Liver (tissue), 9 donors: ENCODE data around the gene ETS2. TPM values are rescaled to one million over a fixed set of nuclear protein-coding genes. Genes with fewer than 3 reads are reported as not detected.

ENCODE experiments used
- DNase-seq: peaks from one replicate; pipeline ENCODE4 v3.0.0-alpha.2; 2017; ENCODE audit warnings: low spot score
- H3K27ac ChIP-seq, 2 donors: one replicate each; pipeline ENCODE4 v1.7.0; 2013; ENCODE audit warnings: inconsistent platforms in 2 of 2, low read length in 2 of 2, control low read depth in 1 of 2, low read depth in 1 of 2, mild to moderate bottlenecking in 1 of 2
- H3K27me3 ChIP-seq, 4 donors: one replicate each; pipeline versions ENCODE4 v1.6.1 to v1.7.0; 2013; ENCODE audit warnings: low read length in 3 of 4, inconsistent platforms in 1 of 4, mild to moderate bottlenecking in 1 of 4, moderate library complexity in 1 of 4; ENCODE audit not compliant: control insufficient read depth in 4 of 4, insufficient read depth in 4 of 4
- H3K36me3 ChIP-seq, 4 donors: one replicate each; pipeline versions ENCODE4 v1.6.1 to v1.7.0; 2013; ENCODE audit warnings: low read length in 3 of 4, mild to moderate bottlenecking in 3 of 4, low read depth in 1 of 4, moderate library complexity in 1 of 4; ENCODE audit not compliant: control insufficient read depth in 4 of 4, insufficient read depth in 3 of 4
- H3K4me1 ChIP-seq, 4 donors: one replicate each; pipeline versions ENCODE4 v1.6.1 to v1.7.0; 2013; ENCODE audit warnings: low read length in 3 of 4, mild to moderate bottlenecking in 3 of 4, moderate library complexity in 1 of 4; ENCODE audit not compliant: control insufficient read depth in 4 of 4, insufficient read depth in 4 of 4
- H3K4me3 ChIP-seq, 3 donors: one replicate each; pipeline versions ENCODE4 v1.6.1 to v1.7.0; 2013; ENCODE audit warnings: low read length in 3 of 3, control low read depth in 1 of 3, low read depth in 1 of 3, mild to moderate bottlenecking in 1 of 3
- H3K9ac ChIP-seq, 2 donors: one replicate each; pipeline ENCODE4 v1.7.0; 2013; ENCODE audit warnings: low read length in 2 of 2, mild to moderate bottlenecking in 2 of 2, moderate library complexity in 2 of 2, control low read depth in 1 of 2, low read depth in 1 of 2
- H3K9me3 ChIP-seq, 4 donors: one replicate each; pipeline versions ENCODE4 v1.6.1 to v1.7.0; 2013; ENCODE audit warnings: low read length in 3 of 4; ENCODE audit not compliant: control insufficient read depth in 4 of 4
- ATF3 ChIP-seq: IDR thresholded peaks from 2 replicates; pipeline ENCODE4 v1.6.1; 2016; ENCODE audit warnings: antibody characterized with exemption
- CTCF ChIP-seq: fragments of 150-350 bp; IDR thresholded peaks from 2 replicates; pipeline ENCODE4 v1.5.1; 2017; ENCODE audit warnings: improper control_type of control experiment, low read depth, low read length; ENCODE audit not compliant: missing input control
- EGR1 ChIP-seq, 2 donors: IDR thresholded peaks; 2 replicates each; pipeline ENCODE4 v1.6.1; 2016 to 2018; ENCODE audit warnings: antibody characterized with exemption in 2 of 2, low read depth in 2 of 2
- FOXA1 ChIP-seq: IDR thresholded peaks from 2 replicates; pipeline ENCODE4 v1.6.1; 2016; ENCODE audit warnings: antibody characterized with exemption
- FOXA2 ChIP-seq: IDR thresholded peaks from 2 replicates; pipeline ENCODE4 v1.6.1; 2016; ENCODE audit warnings: antibody characterized with exemption
- GABPA ChIP-seq, 2 donors: IDR thresholded peaks in 1 of 2; conservative IDR thresholded peaks in 1 of 2; 2 replicates each; pipeline ENCODE4 v1.6.1; 2016; ENCODE audit warnings: antibody characterized with exemption in 2 of 2, mild to moderate bottlenecking in 1 of 2, moderate library complexity in 1 of 2
- HNF4A ChIP-seq, 2 donors: conservative IDR thresholded peaks; 2 replicates each; pipeline ENCODE4 v1.6.1; 2016; ENCODE audit warnings: antibody characterized with exemption in 2 of 2, mild to moderate bottlenecking in 2 of 2
- HNF4G ChIP-seq: IDR thresholded peaks from 2 replicates; pipeline ENCODE4 v1.6.1; 2016; ENCODE audit warnings: antibody characterized with exemption
- MAX ChIP-seq: IDR thresholded peaks from 2 replicates; pipeline ENCODE4 v1.6.1; 2016; ENCODE audit warnings: antibody characterized with exemption
- NR2F2 ChIP-seq: IDR thresholded peaks from 2 replicates; pipeline ENCODE4 v1.6.1; 2016; ENCODE audit warnings: antibody characterized with exemption
- RAD21 ChIP-seq, 2 donors: IDR thresholded peaks; 2 replicates each; pipeline ENCODE4 v1.6.1; 2016; ENCODE audit warnings: antibody characterized with exemption in 2 of 2, mild to moderate bottlenecking in 2 of 2
- RXRA ChIP-seq, 2 donors: IDR thresholded peaks; 2 replicates each; pipeline ENCODE4 v1.6.1; 2017 to 2018; ENCODE audit warnings: antibody characterized with exemption in 2 of 2, mild to moderate bottlenecking in 1 of 2
- SP1 ChIP-seq: IDR thresholded peaks from 2 replicates; pipeline ENCODE4 v1.6.1; 2018; ENCODE audit warnings: antibody characterized with exemption, mild to moderate bottlenecking
- TAF1 ChIP-seq: conservative IDR thresholded peaks from 2 replicates; pipeline ENCODE4 v1.6.1; 2016; ENCODE audit warnings: antibody characterized with exemption, mild to moderate bottlenecking
- YY1 ChIP-seq: IDR thresholded peaks from 2 replicates; pipeline ENCODE4 v1.6.1; 2016; ENCODE audit warnings: antibody characterized with exemption, mild to moderate bottlenecking
- WGBS: extraction: QIAGEN DNeasy Blood & Tissue Kit; methylation state at CpG from one replicate; pipeline ENCODE4 v1.1.7; 2013; 5-methylcytosine and 5-hydroxymethylcytosine counted together
- polyA plus RNA-seq, 2 donors: library from polyadenylated mRNA; stranded (reverse) in 1 of 2; unstranded in 1 of 2; fragments of 200-250 nt in 1 of 2; fragments of >200 nt in 1 of 2; fragmentation: Nextera tagmentation in 1 of 2; extraction: Ambion mirVana in 1 of 2; gene quantifications; one replicate each; pipeline versions ENCODE4 v1.2.1 to v1.2.3, GENCODE V29; 2013 to 2015
- total RNA-seq, 2 donors: library from RNA; depleted of rRNA; stranded (reverse); fragments of >200 nt; gene quantifications; one replicate each; pipeline ENCODE4 v1.2.3, GENCODE V29; 2014
- donor health status: healthy.
- donor health status: healthy.
- donor health status: healthy.
- donor health status: healthy.
- donor health status: healthy.

Gene ETS2
- total and polyA plus RNA-seq, 4 donors = 20.2 to 90.7 (median 41.8) TPM

GRCh38 chr21:38861989-38862683 lies 56.4 kb downstream of the ETS2 start:
- TF ChIP-seq MAX (no peak), SP1 (no peak), GABPA (IDR thresholded peaks at IDR 0.05 in 1 of 2, conservative IDR thresholded peaks at IDR 0.05 in 1 of 2) (no peak), HNF4A (conservative IDR thresholded peaks at IDR 0.05) (no peak), TAF1 (no peak), FOXA2 (no peak), CTCF (no peak), RXRA (IDR thresholded peaks at IDR 0.05) (no peak), FOXA1 (no peak), EGR1 (IDR thresholded peaks at IDR 0.05; ENCODE audit: low read depth in 2 of 2) (no peak), RAD21 (IDR thresholded peaks at IDR 0.05) (no peak)
- H3K9me3 ChIP-seq = no peaks in the 10 kb centered on the region
- H3K27ac ChIP-seq = no peak overlapping the region
- no peak for DNase-seq
- no peak overlapping the region for H3K4me3 ChIP-seq
- H3K4me1 ChIP-seq = no peaks in the 10 kb centered on the region
- no peak overlapping the region for H3K9ac ChIP-seq
- no peaks in the 10 kb centered on the region for H3K27me3 ChIP-seq
- H3K36me3 ChIP-seq = no peaks in the 10 kb centered on the region
- 82% methylated on average over 8 of the region's 8 CpGs for WGBS

- DNase-seq = no peak
- no peaks in the 10 kb centered on the region for H3K9me3 ChIP-seq
- H3K4me3 ChIP-seq = no peak overlapping the region
- no peaks in the 10 kb centered on the region for H3K4me1 ChIP-seq
- TF ChIP-seq YY1 = no peak
- TF ChIP-seq FOXA2 = no peak
- TF ChIP-seq MAX = no peak
- no peak for TF ChIP-seq NR2F2
- 98% methylated on average over 2 of the region's 2 CpGs for WGBS
- no peak overlapping the region for H3K9ac ChIP-seq
- no peaks in the 10 kb centered on the region for H3K36me3 ChIP-seq
- H3K27me3 ChIP-seq = no peaks in the 10 kb centered on the region
- no peak overlapping the region for H3K27ac ChIP-seq
Observed at GRCh38 chr21:38863291-38863690, 57.6 kb downstream of the ETS2 start.

GRCh38 chr21:38863843-38864363 lies 58.2 kb downstream of the ETS2 start:
- no peak for DNase-seq
- 96% methylated on average over 8 of the region's 8 CpGs for WGBS
- Histone ChIP-seq H3K4me3 (no peak overlapping the region), H3K27ac (no peak overlapping the region), H3K36me3 (no peaks in the 10 kb centered on the region), H3K27me3 (no peaks in the 10 kb centered on the region), H3K9ac (no peak overlapping the region), H3K9me3 (no peaks in the 10 kb centered on the region), H3K4me1 (no peaks in the 10 kb centered on the region)
- TF ChIP-seq ATF3 (no peak), HNF4G (no peak)
